HEK293T (cell line): ENCODE measurements around the gene RBBP8.
A peak's percentile ranks its signal among the peaks of the same experiment; 100 is the strongest.

Experiments used
- CTCF ChIA-PET: fragments of 350-600 bp; formaldehyde crosslinking; extraction: SDS; loops from one replicate; lab custom pipeline; 2021; ENCODE audit warnings: antibody characterized with exemption, inconsistent platforms; lab: Yijun Ruan, JAX
- POLR2A ChIA-PET: fragments of 350-600 bp; formaldehyde crosslinking; extraction: SDS; loops from one replicate; lab custom pipeline; 2020; ENCODE audit warnings: antibody characterized with exemption, inconsistent platforms; lab: Yijun Ruan, JAX
- DNase-seq: peaks from one replicate; pipeline ENCODE4 v3.0.0; 2012; ENCODE audit warnings: mixed read lengths; ENCODE audit errors: extremely low spot score
- ARNT ChIP-seq: fragments of 450-650 bp; IDR thresholded peaks from 2 replicates; pipeline ENCODE4 v1.6.1; 2017; ENCODE audit warnings: mild to moderate bottlenecking
- BHLHE40 ChIP-seq: fragments of 450-650 bp; IDR thresholded peaks from 2 replicates; pipeline ENCODE4 v1.6.1; 2016; ENCODE audit warnings: mild to moderate bottlenecking, moderate library complexity, borderline replicate concordance
- CTBP1 ChIP-seq: fragments of 450-650 bp; IDR thresholded peaks from 2 replicates; pipeline ENCODE4 v1.6.1; 2016; ENCODE audit warnings: borderline replicate concordance
- ELF4 ChIP-seq: fragments of 450-650 bp; IDR thresholded peaks from 2 replicates; pipeline ENCODE4 v1.6.1; 2017; ENCODE audit warnings: antibody characterized with exemption
- FOXA1 ChIP-seq: fragments of 450-650 bp; IDR thresholded peaks from 2 replicates; pipeline ENCODE4 v1.6.1; 2016; ENCODE audit warnings: mild to moderate bottlenecking
- FOXK2 ChIP-seq: fragments of 450-650 bp; IDR thresholded peaks from 2 replicates; pipeline ENCODE4 v1.6.1; 2016; ENCODE audit warnings: mild to moderate bottlenecking
- FOXM1 ChIP-seq: fragments of 450-650 bp; IDR thresholded peaks from 2 replicates; pipeline ENCODE4 v1.6.1; 2017; ENCODE audit warnings: mild to moderate bottlenecking, borderline replicate concordance
- HDGF ChIP-seq: fragments of 450-650 bp; IDR thresholded peaks from 2 replicates; pipeline ENCODE4 v1.6.1; 2017; ENCODE audit warnings: antibody characterized with exemption, borderline replicate concordance
- L3MBTL2 ChIP-seq: fragments of 450-650 bp; conservative IDR thresholded peaks from 2 replicates; pipeline ENCODE4 v1.6.1; 2016; ENCODE audit warnings: mild to moderate bottlenecking
- LEF1 ChIP-seq: fragments of 450-650 bp; IDR thresholded peaks from 2 replicates; pipeline ENCODE4 v1.6.1; 2017; ENCODE audit warnings: mild to moderate bottlenecking, borderline replicate concordance
- NFRKB ChIP-seq: fragments of 450-650 bp; IDR thresholded peaks from 2 replicates; pipeline ENCODE4 v1.6.1; 2016; ENCODE audit warnings: mild to moderate bottlenecking, moderate library complexity
- SP1 ChIP-seq: fragments of 450-650 bp; IDR thresholded peaks from 2 replicates; pipeline ENCODE4 v1.6.1; 2017
- SUZ12 ChIP-seq: fragments of 450-650 bp; IDR thresholded peaks from 2 replicates; pipeline ENCODE4 v1.6.1; 2016; ENCODE audit warnings: mild to moderate bottlenecking
- TARDBP ChIP-seq: fragments of 450-650 bp; IDR thresholded peaks from 2 replicates; pipeline ENCODE4 v1.6.1; 2016
- ZNF384 ChIP-seq: fragments of 450-650 bp; IDR thresholded peaks from 2 replicates; pipeline ENCODE4 v1.6.1; 2016
- TF ChIP-seq, protein P1 (sequence below): fragments of 450-650 bp; IDR thresholded peaks from 2 replicates; pipeline ENCODE4 v1.6.1; 2016

RBBP8 gene

DNA sequence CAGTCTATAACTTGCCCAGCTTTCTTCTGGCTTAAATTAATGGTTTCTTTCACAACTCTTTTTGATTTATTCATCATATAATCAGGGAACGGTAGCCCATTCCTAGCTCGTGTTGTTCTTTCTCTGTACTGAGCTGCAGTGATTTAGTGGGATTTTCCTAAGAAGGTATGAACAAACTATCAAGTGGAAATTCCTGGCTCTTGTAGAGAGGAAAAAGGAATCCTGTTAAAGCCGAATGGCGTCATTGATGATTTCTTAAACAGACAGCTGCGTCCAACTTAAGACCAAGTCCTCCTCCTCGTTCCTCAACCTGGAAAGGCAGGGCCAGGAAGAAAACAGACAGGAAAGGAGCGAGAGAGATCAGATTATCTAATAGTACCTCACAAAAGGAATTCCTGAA, 132.9 kb downstream of the RBBP8 start:
- ChIA-PET POLR2A (no interaction called here), CTCF (interaction anchor here (0.7 kb wide), 1 partner anchor 34 kb away, joined by 3 read pairs; no protein-coding TSS in a partner anchor)
- no peak for DNase-seq
- no peak for TF ChIP-seq CTBP1
- TF ChIP-seq LEF1 = no peak
- TF ChIP-seq FOXK2 = no peak
- no peak for TF ChIP-seq ZNF384
- TF ChIP-seq L3MBTL2 = no peak
- TF ChIP-seq SP1 = no peak

GRCh38 chr18:23066504-23067039, 133.4 kb downstream of the RBBP8 start:
- no peak for TF ChIP-seq FOXA1
- no peak for TF ChIP-seq ARNT
- no peak for TF ChIP-seq TARDBP
- TF ChIP-seq CTBP1 = no peak
- no peak for TF ChIP-seq FOXM1
- TF ChIP-seq SP1 = no peak
- no peak for TF ChIP-seq SUZ12
- no peak for TF ChIP-seq ELF4
- TF ChIP-seq ZNF384 = no peak
- no peak for TF ChIP-seq BHLHE40
- TF ChIP-seq, protein P1, sequence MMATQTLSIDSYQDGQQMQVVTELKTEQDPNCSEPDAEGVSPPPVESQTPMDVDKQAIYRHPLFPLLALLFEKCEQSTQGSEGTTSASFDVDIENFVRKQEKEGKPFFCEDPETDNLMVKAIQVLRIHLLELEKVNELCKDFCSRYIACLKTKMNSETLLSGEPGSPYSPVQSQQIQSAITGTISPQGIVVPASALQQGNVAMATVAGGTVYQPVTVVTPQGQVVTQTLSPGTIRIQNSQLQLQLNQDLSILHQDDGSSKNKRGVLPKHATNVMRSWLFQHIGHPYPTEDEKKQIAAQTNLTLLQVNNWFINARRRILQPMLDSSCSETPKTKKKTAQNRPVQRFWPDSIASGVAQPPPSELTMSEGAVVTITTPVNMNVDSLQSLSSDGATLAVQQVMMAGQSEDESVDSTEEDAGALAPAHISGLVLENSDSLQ = no peak
- no peak for TF ChIP-seq NFRKB
- TF ChIP-seq HDGF = no peak
- DNase-seq = no peak
- POLR2A ChIA-PET = no interaction called here
- CTCF ChIA-PET = no interaction called here

DNA sequence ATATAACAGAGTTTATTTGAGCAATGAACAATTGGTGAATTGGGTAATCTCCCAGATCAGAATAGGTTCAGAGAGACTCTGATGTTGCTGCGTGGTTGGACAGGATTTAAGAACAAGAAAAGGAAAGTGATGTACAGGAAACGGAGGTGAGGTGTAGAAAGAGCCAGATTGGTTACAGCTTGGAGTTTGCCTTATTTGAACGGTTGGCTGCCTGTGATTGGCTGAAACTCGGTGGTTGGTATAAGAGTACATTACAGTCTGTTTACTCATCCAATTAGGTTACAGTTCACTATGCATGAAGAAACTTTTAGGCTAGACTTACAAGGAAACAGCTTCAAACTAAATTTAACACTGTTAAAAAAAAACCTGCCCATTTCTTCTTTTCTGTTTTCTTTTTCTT, 134.1 kb downstream of the RBBP8 start:
- POLR2A ChIA-PET = no interaction called here
- CTCF ChIA-PET = no interaction called here
- no peak for DNase-seq
- TF ChIP-seq L3MBTL2 = no peak
- TF ChIP-seq, protein P1 = no peak

DNA sequence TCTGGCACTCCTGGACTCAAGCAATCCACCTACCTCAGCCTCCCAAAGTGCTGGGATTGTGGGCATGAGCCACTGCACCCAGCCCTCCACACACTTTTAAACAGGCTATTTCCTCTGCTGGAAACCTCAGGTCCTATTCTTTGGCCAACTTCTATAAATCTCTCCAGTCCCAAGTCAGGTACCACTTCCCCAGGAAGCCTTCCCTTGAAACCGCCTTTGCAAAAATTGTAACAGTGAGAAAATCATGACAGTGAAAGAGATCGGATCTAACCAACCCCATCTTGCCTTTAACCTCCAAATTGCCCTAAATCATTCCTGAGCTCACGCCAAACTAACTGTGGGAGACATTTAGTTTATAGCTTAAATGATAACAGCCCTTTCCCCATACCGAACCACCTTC, 134.9 kb downstream of the RBBP8 start:
- DNase-seq = no peak
- POLR2A ChIA-PET = no interaction called here
- CTCF ChIA-PET = interaction anchor here (0.7 kb wide), 1 partner anchor 16 kb away, joined by 6 read pairs; no protein-coding TSS in a partner anchor
- TF ChIP-seq FOXM1 (no peak), BHLHE40 (no peak), NFRKB (no peak), ARNT (no peak), TARDBP (no peak), FOXA1 (no peak), HDGF (no peak), ZNF384 (no peak), CTBP1 (no peak)
- TF ChIP-seq, protein P1 = no peak

DNA sequence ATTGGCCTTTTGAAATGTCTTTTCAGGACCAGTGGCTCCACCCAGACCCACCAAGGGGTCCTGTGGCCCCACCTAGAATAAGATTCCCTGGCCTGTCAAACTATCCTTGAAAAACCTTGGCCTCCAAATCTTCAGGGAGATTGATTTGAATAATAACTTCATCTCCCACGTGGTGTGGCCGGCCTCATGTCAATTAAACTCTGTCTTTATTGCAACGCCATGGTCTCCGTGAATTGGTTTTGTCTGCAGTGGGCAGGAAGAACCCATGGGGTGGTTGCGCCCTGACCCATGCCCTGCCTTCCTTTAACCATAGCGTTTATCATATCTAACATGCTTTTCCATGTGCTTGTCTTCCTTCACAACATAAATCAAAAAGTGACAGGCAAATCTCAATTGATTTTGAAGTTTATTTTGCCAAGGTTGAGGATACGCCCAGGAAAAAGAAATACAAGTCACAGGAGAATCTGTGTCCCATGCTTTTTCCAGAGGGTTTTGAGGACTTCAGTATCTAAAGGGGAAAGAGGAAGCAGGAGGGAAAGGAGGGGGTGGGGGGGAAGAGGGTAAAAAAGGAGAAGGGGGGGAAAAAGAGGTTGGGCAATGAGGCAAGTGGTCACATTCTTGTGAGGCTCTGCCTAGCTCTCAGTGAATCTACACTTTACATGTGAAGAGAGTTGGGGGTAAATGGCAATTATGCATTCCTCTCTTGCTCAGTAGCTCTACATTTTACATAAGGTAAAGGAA, 135.6 kb downstream of the RBBP8 start:
- DNase-seq = no peak
- TF ChIP-seq, protein P1 = peak; percentile 82
- TF ChIP-seq L3MBTL2 = no peak
- ChIA-PET CTCF (interaction anchor here (0.7 to 0.8 kb wide), 2 partner anchors 11 to 16 kb away, joined by 3 to 6 read pairs; no protein-coding TSS in a partner anchor), POLR2A (no interaction called here)

DNA sequence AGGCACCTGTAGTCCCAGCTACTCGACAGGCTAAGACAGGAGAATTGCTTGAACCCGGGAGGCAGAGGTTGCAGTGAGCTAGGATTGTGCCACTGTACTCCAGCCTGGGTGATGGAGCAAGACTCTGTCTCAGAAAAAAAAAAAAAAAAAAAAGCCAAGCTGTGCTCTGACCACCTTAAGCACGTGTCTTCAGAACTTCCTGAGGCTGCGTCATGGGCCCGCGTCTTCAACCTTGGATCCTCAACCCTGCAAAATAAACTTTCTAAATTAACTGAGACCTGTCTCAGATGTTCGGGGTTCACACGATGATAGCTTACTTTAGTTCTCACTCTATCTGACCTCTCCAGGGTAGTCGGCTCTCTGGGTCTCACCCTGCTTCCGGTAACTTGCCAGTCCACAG, 136.4 kb downstream of the RBBP8 start:
- ChIA-PET POLR2A (no interaction called here), CTCF (interaction anchor here (0.8 kb wide), 1 partner anchor 10 kb away, joined by 3 read pairs; no protein-coding TSS in a partner anchor)
- TF ChIP-seq HDGF (no peak), FOXK2 (no peak), LEF1 (no peak), SP1 (no peak), L3MBTL2 (no peak), FOXA1 (no peak), ARNT (no peak), BHLHE40 (no peak), FOXM1 (no peak)
- TF ChIP-seq, protein P1 = no peak
- no peak for DNase-seq
